ENCODE data around the gene IFIT3. TPM values are rescaled to one million over a fixed set of nuclear protein-coding genes. Genes with fewer than 3 reads are reported as not detected.

IFIT3 gene
- total and polyA plus RNA-seq, 2 of the 8 experiments (the other 6 are each of a cell fraction or from before 2014, with no cell fraction given) = 0.12 to 0.84 TPM

DNA sequence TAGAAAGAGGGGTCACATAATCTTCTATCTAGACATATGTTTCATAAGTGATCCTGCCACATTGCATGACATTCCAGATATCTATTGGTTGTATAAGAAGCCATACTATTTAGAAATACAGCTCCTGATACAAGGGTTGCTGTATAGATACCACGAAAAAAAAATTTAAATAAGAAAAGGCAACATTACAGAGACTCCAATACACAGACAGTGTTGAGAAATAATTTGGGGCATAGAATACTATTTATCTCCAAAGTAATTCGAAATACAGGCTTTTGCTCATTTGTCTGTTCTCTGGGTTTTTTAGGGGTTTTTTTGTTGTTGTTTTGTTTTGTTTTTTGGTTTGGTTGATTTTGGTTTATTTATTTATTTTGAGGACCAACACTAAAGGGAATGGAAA lies 23.4 kb upstream of the IFIT3 start (continued):
- TF ChIP-seq BCL11A (IDR thresholded peaks at IDR 0.05; ENCODE audit: low read depth in 2 of 2, low read length in 2 of 2) = no peak
- TF ChIP-seq EGR1 (IDR thresholded peaks at IDR 0.05; ENCODE audit: borderline replicate concordance, low read depth, low read length) = no peak
- TF ChIP-seq RNF2 (IDR thresholded peaks at IDR 0.05; ENCODE audit: borderline replicate concordance, low read depth, low read length, missing control alignments, poor library complexity, severe bottlenecking) = no peak
